Measurements from ENCODE around the gene SELENOO. TPM values are rescaled to one million over a fixed set of nuclear protein-coding genes. Genes with fewer than 3 reads are reported as not detected.

The SELENOO gene
- total RNA-seq, 1 donor from 2014 or later, result 24.5 TPM

GRCh38 chr22:50205781-50206569, 5.2 kb downstream of the SELENOO start:
- no peak for TF ChIP-seq CTCF (conservative IDR thresholded peaks at IDR 0.05)
- no peak for DNase-seq (ENCODE audit: low read depth, low spot score)
- Mint-ChIP-seq H3K27ac (ENCODE audit: unreplicated experiment) (no peak overlapping the region), H3K27me3 (ENCODE audit: low read depth) (peaks cover 4% of the 10 kb centered on the region), H3K9me3 (no peaks in the 10 kb centered on the region), H3K4me1 (peaks cover 26% of the 10 kb centered on the region), H3K36me3 (ENCODE audit: low read depth) (peaks cover 18% of the 10 kb centered on the region), H3K4me3 (peak overlapping the region; percentile 56)

- peaks cover 26% of the 10 kb centered on the region for H3K4me1 Mint-ChIP-seq
- H3K4me3 Mint-ChIP-seq, result peak overlapping the region; percentile 56
- no peaks in the 10 kb centered on the region for H3K9me3 Mint-ChIP-seq
- no peak overlapping the region for H3K27ac Mint-ChIP-seq (ENCODE audit: unreplicated experiment)
- TF ChIP-seq CTCF (conservative IDR thresholded peaks at IDR 0.05), result peak; percentile 63
- H3K36me3 Mint-ChIP-seq (ENCODE audit: low read depth), result peaks cover 22% of the 10 kb centered on the region
- DNase-seq (ENCODE audit: low read depth, low spot score), result peak; percentile 42
- H3K27me3 Mint-ChIP-seq (ENCODE audit: low read depth), result peaks cover 4% of the 10 kb centered on the region
Measured at GRCh38 chr22:50206599-50206998, 5.8 kb downstream of the SELENOO start.

- H3K4me1 Mint-ChIP-seq, result peaks cover 17% of the 10 kb centered on the region
- peaks cover 26% of the 10 kb centered on the region for H3K36me3 Mint-ChIP-seq (ENCODE audit: low read depth)
- peak overlapping the region; percentile 38 for H3K4me3 Mint-ChIP-seq
- no peak overlapping the region for H3K27ac Mint-ChIP-seq (ENCODE audit: unreplicated experiment)
- no peaks in the 10 kb centered on the region for H3K9me3 Mint-ChIP-seq
- DNase-seq (ENCODE audit: low read depth, low spot score), result no peak
- no peak for TF ChIP-seq CTCF (conservative IDR thresholded peaks at IDR 0.05)
- peaks cover 4% of the 10 kb centered on the region for H3K27me3 Mint-ChIP-seq (ENCODE audit: low read depth)
Measured at GRCh38 chr22:50207383-50208140, 6.8 kb downstream of the SELENOO start.

GRCh38 chr22:50208430-50208938, 7.7 kb downstream of the SELENOO start:
- peak overlapping the region; percentile 23 for H3K4me3 Mint-ChIP-seq

More at GRCh38 chr22:50208430-50208938, 7.7 kb downstream of the SELENOO start:
- no peak for DNase-seq (ENCODE audit: low read depth, low spot score)
- Mint-ChIP-seq H3K4me1 (peaks cover 15% of the 10 kb centered on the region), H3K27ac (ENCODE audit: unreplicated experiment) (no peak overlapping the region), H3K36me3 (ENCODE audit: low read depth) (peaks cover 26% of the 10 kb centered on the region), H3K9me3 (no peaks in the 10 kb centered on the region), H3K27me3 (ENCODE audit: low read depth) (peaks cover 4% of the 10 kb centered on the region)
- no peak for TF ChIP-seq CTCF (conservative IDR thresholded peaks at IDR 0.05)
